GM18526 (cell line): ENCODE results near the gene ZNF80.

ENCODE experiments used
- POLR2A ChIP-seq: IDR thresholded peaks from 3 replicates; pipeline ENCODE4 v1.6.1; 2011; ENCODE audit not compliant: insufficient read length; ENCODE audit errors: extremely low read depth

Gene ZNF80

GRCh38 chr3:114226313-114226712 lies 11.1 kb downstream of the ZNF80 start:
- no peak for TF ChIP-seq POLR2A

- no peak for TF ChIP-seq POLR2A
Observed at GRCh38 chr3:114223143-114223542, 14.2 kb downstream of the ZNF80 start.

GRCh38 chr3:114221881-114222264 lies 15.5 kb downstream of the ZNF80 start:
- TF ChIP-seq POLR2A, result no peak

- no peak for TF ChIP-seq POLR2A
Observed at GRCh38 chr3:114221165-114221880, 16.1 kb downstream of the ZNF80 start.

- no peak for TF ChIP-seq POLR2A
Observed at GRCh38 chr3:114219741-114220140, 17.6 kb downstream of the ZNF80 start.

- TF ChIP-seq POLR2A, result no peak
Observed at GRCh38 chr3:114218578-114219185, 18.7 kb downstream of the ZNF80 start.

- TF ChIP-seq POLR2A, result no peak
Observed at GRCh38 chr3:114218006-114218405, 19.4 kb downstream of the ZNF80 start.

GRCh38 chr3:114217266-114217665 lies 20.1 kb downstream of the ZNF80 start:
- no peak for TF ChIP-seq POLR2A

GRCh38 chr3:114216186-114216970 lies 21.0 kb downstream of the ZNF80 start:
- no peak for TF ChIP-seq POLR2A

GRCh38 chr3:114214542-114215341 lies 22.6 kb downstream of the ZNF80 start:
- TF ChIP-seq POLR2A, result no peak

GRCh38 chr3:114213627-114214541 lies 23.5 kb downstream of the ZNF80 start:
- peak; percentile 33 for TF ChIP-seq POLR2A

GRCh38 chr3:114213292-114213626 lies 24.1 kb downstream of the ZNF80 start:
- no peak for TF ChIP-seq POLR2A

GRCh38 chr3:114212646-114213045 lies 24.7 kb downstream of the ZNF80 start:
- TF ChIP-seq POLR2A, result no peak

GRCh38 chr3:114207768-114208167 lies 29.6 kb downstream of the ZNF80 start:
- no peak for TF ChIP-seq POLR2A
